NB4 (cell line): Measurements from ENCODE around the gene SCD5.

ENCODE experiments used
- MAX ChIP-seq: IDR thresholded peaks from 2 replicates; pipeline ENCODE4 v1.6.1; 2011; ENCODE audit warnings: low read depth, low read length
- MYC ChIP-seq: IDR thresholded peaks from 2 replicates; pipeline ENCODE4 v1.6.1; 2011; ENCODE audit warnings: low read depth, low read length
- POLR2A ChIP-seq: IDR thresholded peaks from 2 replicates; pipeline ENCODE4 v1.6.1; 2011; ENCODE audit warnings: mild to moderate bottlenecking; ENCODE audit not compliant: insufficient read length; ENCODE audit errors: extremely low read depth
- TF ChIP-seq, protein P1 (sequence below): IDR thresholded peaks from one replicate; pipeline ENCODE4 v1.5.1; 2012; ENCODE audit warnings: low read depth, low read length

GRCh38 chr4:82666970-82667665, 131.5 kb downstream of the SCD5 start:
- TF ChIP-seq, protein P1, sequence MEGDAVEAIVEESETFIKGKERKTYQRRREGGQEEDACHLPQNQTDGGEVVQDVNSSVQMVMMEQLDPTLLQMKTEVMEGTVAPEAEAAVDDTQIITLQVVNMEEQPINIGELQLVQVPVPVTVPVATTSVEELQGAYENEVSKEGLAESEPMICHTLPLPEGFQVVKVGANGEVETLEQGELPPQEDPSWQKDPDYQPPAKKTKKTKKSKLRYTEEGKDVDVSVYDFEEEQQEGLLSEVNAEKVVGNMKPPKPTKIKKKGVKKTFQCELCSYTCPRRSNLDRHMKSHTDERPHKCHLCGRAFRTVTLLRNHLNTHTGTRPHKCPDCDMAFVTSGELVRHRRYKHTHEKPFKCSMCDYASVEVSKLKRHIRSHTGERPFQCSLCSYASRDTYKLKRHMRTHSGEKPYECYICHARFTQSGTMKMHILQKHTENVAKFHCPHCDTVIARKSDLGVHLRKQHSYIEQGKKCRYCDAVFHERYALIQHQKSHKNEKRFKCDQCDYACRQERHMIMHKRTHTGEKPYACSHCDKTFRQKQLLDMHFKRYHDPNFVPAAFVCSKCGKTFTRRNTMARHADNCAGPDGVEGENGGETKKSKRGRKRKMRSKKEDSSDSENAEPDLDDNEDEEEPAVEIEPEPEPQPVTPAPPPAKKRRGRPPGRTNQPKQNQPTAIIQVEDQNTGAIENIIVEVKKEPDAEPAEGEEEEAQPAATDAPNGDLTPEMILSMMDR, result no peak
- no peak for TF ChIP-seq POLR2A
- no peak for TF ChIP-seq MAX
- no peak for TF ChIP-seq MYC
